HG03060 (cell line): Measurements from ENCODE around the gene LMNB1.
"Not testable (repeated sequence)": the region's sequence is repeated elsewhere in the genome, so short reads cannot be mapped to it uniquely, and the experiment has no call there.

Experiments used
- ATAC-seq: cut with Tn5 transposase; IDR thresholded peaks from one replicate; pipeline ENCODE4 v1.9.1; 2021; ENCODE audit warnings: low read depth, moderate number of reproducible peaks; ENCODE audit not compliant: unreplicated experiment

Gene LMNB1

DNA sequence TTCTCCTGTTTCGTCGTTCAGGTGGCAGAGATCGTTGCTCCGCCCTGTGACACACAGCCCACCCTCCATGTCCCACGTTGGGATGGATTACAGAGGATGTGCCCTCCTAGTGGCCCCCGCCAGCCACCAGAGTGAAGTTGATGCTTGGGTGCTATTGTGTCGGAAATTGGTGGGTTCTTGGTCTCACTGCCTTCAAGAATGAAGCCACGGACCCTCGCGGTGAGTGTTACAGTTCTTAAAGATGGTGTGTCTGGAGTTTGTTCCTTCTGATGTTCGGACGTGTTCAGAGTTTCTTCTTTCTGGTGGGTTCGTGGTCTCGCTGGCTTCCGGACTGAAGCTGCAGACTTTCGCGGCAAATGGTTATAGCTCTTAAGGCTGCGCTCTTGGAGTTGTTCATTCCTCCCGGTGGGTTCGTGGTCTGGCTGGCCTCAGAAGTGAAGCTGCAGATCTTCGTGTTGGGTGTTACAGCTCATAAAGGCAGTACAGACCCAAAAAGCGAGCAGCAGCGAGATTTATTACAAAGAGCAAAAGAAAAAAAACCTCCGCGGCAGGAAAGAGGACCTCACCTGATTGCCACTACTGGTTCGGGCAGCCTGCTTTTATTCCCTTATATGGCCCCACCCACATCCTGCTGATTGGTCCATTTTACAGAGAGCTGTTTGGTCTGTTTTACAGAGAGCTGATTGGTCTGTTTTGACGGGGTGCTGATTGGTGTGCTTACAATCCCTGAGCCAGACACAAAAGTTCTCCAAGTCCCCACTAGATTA lies 76.8 kb downstream of the LMNB1 start:
- not testable (repeated sequence) for ATAC-seq

GRCh38 chr5:126854526-126855110 lies 77.7 kb downstream of the LMNB1 start:
- no peak for ATAC-seq

DNA sequence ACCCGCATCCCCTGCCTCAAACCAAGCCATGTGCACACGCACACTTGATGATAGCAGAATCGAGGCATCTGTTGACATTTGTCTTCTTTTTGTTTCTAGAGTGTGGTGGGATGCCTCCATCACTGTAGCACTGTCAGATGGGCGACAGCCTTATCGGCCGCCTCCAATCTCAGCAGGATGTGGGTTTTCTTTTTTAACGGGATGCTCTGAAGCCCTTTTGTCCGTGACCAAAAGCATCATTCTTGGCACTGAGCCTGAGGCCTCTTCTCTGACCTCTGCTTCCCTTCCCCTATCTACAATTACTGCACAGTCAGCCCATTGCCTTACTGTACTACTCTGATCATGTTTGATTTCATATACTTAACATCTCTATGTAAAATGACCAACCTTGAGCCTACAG lies 78.3 kb downstream of the LMNB1 start:
- no peak for ATAC-seq

DNA sequence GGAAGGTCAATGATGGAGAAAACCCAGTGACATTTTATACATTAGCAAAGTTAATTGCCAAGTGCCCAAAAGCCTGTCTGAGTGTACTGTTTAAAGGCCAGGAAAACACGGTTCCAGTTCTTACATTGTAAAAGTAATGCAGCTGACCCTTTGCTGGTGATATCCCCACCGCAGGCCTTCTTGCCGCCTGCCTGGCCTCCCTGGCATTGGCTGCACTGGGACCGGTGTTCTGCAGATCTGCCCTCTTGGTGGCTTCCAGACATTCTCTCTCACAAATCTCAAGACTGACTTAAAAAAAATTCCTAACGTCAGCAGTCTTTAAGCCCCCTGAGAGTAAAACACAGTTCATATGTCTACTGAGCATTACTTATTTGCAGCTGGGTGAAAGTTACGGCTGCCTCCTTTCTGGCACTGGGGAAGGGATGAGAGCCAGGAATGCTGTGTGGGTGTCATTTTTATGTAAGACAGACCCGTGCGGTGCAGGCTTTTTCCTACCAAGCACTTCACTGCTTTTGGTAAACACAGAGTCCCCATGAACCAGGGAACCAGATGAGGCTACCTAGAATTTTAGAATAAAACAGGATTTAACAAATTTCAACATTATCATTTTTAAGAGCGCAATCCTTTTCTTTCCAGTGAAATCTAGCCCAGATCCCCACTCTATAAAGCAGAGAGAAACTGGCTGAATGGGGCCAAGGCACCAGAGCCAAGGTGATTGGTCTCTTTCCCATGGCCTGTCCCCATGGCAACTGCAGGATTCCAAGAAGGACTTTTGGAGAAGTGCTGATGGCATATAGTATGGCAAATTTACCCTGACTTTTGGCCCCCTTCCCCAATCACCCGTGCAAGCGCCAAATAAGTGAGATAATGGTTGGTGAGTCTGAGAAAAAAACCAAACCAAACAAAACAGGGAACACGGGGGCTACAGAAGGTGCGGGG lies 80.8 kb downstream of the LMNB1 start:
- no peak for ATAC-seq

GRCh38 chr5:126858441-126858840 lies 81.5 kb downstream of the LMNB1 start:
- no peak for ATAC-seq

- no peak for ATAC-seq
These were observed 86.5 kb downstream of the LMNB1 start for GRCh38 chr5:126863402-126863801.

DNA sequence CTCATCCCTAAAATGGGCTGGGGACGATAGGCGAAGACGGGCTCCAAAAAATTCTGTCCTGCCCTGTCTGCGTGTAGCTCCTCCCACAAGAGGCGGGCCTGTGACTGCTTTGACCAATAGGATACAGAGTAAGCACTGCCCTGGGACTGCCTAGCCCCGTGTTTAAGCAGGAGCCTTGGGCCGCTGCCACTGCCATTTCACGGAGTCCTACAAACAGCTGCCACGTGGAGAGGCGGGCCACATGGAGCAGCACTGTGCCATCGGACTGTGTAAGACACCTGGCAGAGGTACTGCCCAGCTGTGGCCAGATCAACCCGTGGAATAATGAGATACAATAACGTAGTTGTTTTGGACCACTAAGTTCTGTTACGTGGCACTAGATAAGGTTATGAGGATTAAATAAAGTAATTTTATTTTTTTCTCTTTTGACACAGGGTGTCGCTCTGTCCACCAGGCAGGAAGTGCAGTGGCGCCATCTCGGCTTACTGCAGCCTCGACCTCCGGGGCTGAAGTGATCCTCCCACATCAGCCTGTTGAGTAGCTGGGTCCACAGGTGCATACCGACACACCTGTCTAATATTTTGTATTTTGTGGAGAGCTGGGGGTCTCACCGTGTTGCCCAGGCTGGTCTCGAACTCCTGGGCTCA lies 87.2 kb downstream of the LMNB1 start:
- ATAC-seq: no peak

DNA sequence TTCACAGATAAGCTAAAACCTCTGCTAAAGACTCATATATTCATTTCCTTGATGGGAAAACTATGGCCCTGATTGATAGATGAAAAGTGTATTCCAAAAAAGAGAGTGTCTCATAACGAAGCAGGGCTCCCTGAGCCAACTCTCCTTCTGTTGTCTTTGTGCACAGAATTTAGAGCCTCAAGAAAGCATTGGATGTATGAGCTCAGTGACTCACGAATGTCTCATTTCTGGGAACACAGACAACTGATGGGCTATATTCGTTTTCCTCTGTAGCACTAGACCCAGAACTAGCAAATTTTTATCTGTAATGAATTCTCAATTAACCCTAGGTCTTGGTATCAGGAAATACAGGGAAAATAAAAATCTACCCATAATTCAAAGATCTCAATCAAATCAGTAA lies 88.4 kb downstream of the LMNB1 start:
- ATAC-seq: no peak

DNA sequence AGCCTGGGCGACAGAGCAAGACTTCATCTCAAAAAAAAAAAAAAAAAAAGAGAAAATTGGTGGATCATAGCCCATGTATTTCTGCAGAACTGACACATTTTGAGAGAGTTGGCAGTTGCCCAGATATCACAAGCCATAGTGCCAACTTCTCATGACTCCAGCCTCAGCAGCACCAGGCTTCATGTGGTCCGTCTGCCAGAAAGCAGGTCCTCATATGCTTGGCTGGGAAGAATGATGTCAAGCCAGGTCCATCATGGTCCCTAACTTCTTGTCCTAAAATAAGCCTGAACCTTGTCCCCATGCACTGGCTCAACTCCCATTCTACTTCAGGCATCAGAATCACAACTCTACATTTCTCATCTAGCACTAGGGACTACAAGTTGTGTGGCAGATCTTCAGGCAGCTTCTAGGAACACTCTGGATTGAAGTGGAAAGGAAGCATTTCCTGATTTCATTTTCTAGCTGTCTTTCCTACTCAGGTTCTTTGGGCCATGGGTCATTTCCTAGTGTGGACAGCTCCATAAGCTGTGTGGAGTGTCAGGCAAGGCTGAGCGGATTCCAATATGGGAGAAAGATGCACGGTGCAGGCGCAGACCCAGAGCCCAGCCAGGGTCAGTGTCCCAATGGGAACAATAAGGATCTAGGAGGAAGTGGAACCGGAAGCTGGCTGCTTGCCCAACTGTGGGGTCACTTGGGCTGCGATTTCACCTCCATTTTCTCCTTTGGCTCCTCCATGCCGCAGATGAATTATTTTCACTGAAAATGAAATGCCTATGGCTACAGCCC lies 90.1 kb downstream of the LMNB1 start:
- ATAC-seq: no peak

DNA sequence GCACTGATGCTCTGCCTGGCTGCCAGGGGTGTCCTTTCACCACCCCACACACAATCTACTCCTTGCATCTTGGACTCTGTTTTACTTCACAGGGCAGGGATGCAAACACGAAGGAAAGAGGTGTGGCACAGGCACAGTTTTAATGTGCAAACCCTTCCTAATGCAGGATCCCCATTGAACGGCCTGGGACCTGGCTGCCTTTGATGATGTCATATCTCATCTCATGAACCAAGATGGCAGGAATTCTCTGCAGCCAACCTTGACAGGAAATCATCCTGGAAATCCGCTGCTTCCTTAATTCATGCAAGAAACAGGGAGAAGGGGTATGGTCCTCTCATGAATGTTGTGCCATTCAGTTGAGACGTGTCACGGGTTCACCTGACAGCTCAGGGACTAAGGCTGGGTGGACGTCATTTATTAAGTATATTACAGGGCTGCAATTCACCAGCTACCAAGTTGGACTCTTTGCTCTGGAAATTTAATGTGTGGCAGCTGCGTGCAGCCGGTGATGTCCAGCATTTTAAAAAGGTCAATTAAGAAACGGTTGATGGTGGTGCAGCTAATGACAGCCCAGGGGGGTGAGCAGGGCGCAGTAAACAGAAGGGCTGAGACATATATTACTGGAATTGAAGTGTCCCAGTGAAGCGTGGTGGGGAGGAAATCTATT lies 91.5 kb downstream of the LMNB1 start:
- ATAC-seq: no peak

GRCh38 chr5:126869005-126869451 lies 92.1 kb downstream of the LMNB1 start:
- ATAC-seq: no peak

DNA sequence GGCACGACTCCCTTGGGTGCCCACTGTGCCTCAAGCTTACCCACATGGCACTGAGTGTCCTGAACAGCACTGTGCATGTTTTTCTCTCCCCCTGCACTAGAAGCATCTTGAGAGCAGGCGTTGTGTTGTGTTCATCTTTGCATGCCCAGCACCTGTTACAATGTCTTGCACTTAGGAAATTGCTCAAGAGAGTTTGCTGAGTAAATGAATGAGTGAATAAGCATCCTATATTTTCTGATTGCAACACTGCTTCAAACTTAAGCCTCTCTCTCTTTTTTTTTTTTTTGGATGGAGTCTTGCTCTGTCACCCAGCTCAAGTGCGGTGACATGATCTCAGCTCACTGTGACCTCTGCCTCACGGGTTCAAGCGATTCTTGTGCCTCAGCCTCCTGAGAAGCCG lies 94.5 kb downstream of the LMNB1 start:
- ATAC-seq: no peak

DNA sequence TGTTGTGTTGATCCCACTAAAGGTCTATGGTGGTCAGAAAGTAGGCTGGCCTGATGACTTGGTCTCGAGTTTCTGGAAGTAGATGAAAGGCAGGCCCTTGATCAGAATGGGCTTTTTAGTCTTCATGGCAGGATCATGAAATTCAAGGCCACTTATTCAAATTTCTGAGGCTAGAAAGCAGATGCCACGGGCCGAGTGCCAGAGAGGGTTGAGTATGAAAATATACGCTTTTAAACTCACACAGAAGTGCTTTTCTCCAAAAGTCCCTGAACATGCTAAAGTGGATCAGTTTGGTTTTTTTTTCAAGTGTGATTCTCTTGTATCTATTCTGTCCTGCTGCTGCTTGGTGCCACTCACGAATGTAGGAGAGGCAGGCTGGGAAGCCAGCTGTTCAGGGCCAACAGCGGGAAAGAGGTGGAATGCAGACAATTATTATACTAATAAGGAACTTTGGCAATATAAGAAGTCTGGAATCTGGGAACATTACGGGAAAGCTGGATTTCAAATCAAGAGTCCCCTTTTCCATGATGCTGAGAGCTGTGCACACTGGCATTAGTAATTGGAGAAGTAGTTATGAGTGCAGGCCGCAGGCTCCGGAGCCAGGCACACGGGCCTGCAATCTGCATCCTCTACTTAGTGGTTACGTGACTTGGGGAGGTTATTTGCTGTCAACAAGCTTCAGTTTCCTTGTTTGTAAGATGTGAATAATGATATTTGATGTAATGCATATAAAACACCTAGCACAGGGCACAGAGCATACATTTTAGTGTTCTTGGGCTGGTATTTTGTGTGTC lies 95.8 kb downstream of the LMNB1 start:
- no peak for ATAC-seq

GRCh38 chr5:126875303-126875785 lies 98.4 kb downstream of the LMNB1 start:
- no peak for ATAC-seq

- no peak for ATAC-seq
These were observed 100.7 kb downstream of the LMNB1 start for GRCh38 chr5:126877602-126878001.

DNA sequence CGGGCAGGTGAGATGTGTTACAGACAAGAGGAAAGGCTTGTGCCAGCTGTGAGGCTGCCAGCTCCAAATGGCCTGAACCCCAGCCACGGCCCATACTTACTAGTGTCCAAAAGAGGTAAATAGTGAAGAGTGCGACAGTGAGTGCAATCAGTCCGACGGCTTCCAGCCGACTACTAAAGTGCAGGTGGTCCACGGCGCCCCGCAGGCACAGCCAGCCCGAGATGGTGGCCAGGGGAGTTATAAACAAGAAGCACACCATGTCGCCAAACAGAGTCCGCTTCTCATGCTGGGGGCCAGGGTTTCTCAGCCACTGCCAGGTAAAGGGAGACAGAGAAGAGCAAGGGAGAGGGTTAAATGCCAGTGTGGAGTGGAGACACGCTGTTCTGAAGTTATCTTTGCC lies 101.1 kb downstream of the LMNB1 start:
- ATAC-seq: no peak

GRCh38 chr5:126878634-126879033 lies 101.7 kb downstream of the LMNB1 start:
- ATAC-seq: no peak

GRCh38 chr5:126881821-126882600 lies 105.1 kb downstream of the LMNB1 start:
- no peak for ATAC-seq
